22Rv1 (cell line): ENCODE measurements around the gene TNS3.

Experiments used
- CTCF ChIP-seq: fragments of 450-650 bp; IDR thresholded peaks from 2 replicates; pipeline ENCODE4 v1.5.1; 2017; ENCODE audit warnings: mild to moderate bottlenecking
- ZFX ChIP-seq: fragments of 450-650 bp; IDR thresholded peaks from 2 replicates; pipeline ENCODE4 v1.6.1; 2017; ENCODE audit warnings: antibody characterized with exemption, borderline replicate concordance

GRCh38 chr7:47510786-47511185 is 71.1 kb downstream of the TNS3 start:
- TF ChIP-seq CTCF (no peak), ZFX (no peak)
